SK-N-SH (cell line): Measurements from ENCODE around the gene FAM120A.

Source experiments
- CHD2 ChIP-seq: fragments of 150-350 bp; IDR thresholded peaks from 2 replicates; pipeline ENCODE4 v1.6.1; 2018; ENCODE audit warnings: low read length; ENCODE audit not compliant: partially characterized antibody
- CTCF ChIP-seq: fragments of 200-600 bp; sonication (generic); IDR thresholded peaks from 2 replicates; pipeline ENCODE4 v1.6.1; 2017; ENCODE audit warnings: antibody characterized with exemption, mild to moderate bottlenecking, moderate library complexity
- MAX ChIP-seq: IDR thresholded peaks from 2 replicates; pipeline ENCODE4 v1.4.0; 2012; ENCODE audit warnings: low read depth
- MXI1 ChIP-seq: IDR thresholded peaks from 2 replicates; pipeline ENCODE4 v1.6.1; 2012; ENCODE audit warnings: mild to moderate bottlenecking, low read depth, low read length, improper control_type of control experiment
- POLR2AphosphoS5 ChIP-seq: IDR thresholded peaks from 2 replicates; pipeline ENCODE4 v1.6.1; 2012; ENCODE audit warnings: low read depth, low read length
- REST ChIP-seq: IDR thresholded peaks from 2 replicates; pipeline ENCODE4 v1.6.1; 2012; ENCODE audit warnings: mild to moderate bottlenecking, low read depth, low read length, moderate library complexity
- TAF1 ChIP-seq: IDR thresholded peaks from 2 replicates; pipeline ENCODE4 v1.6.1; 2012; ENCODE audit warnings: low read depth, mild to moderate bottlenecking, low read length, moderate library complexity, borderline replicate concordance
- TEAD4 ChIP-seq: IDR thresholded peaks from 2 replicates; pipeline ENCODE4 v1.4.0; 2012; ENCODE audit warnings: mild to moderate bottlenecking, borderline replicate concordance; ENCODE audit not compliant: insufficient read depth

DNA sequence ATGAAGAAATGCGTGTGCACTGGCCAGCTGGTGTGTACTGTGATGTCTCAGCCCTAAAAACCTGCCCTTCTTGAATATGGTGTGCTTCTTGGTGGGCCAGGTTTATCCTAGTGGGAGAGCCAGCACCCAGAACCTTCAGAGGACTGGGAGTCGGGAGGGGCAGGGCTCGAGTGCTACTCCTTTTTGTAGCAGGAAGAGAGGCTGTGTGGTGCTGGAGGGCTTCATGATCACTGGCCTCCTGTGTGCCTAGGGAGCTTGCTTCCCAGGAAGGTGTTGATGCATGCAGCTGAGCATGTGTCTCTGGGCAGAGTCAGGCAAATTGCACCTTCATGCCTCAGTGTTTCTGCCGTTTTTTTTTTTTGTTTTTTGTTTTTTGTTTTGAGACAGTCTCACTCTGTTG, 144.9 kb downstream of the FAM120A start:
- TF ChIP-seq CTCF (no peak), CHD2 (no peak), POLR2AphosphoS5 (no peak), MXI1 (no peak), TAF1 (no peak), REST (no peak), TEAD4 (no peak), MAX (no peak)
